Activated CD8-positive, alpha-beta memory T cell treated with anti-CD3 and anti-CD28 coated beads, Interleukin-2, amount 10 ng/mL, durations not matched to agents 7 days and 5 days (primary cell): ENCODE measurements around the gene SPRED2. TPM values are rescaled to one million over a fixed set of nuclear protein-coding genes. Genes with fewer than 3 reads are reported as not detected.

Source experiments
- ATAC-seq: fragments of 150-1000 bp; cut with Tn5 transposase; one replicate; pipeline ENCODE4 v1.10.0; 2021; ENCODE audit warnings: moderate library complexity
- CTCF ChIA-PET: fragments of 350-600 bp; sonication (Branson Sonifier 250); formaldehyde crosslinking; loops from one replicate; lab custom pipeline; 2021; ENCODE audit warnings: antibody characterized with exemption; lab: Charles Lee
- DNase-seq: peaks from one replicate; pipeline ENCODE4 v3.0.0-alpha.2; 2020
- H3K27ac Mint-ChIP-seq: one replicate; pipeline ENCODE4 v1.8.0; 2021; ENCODE audit warnings: mild to moderate bottlenecking, mixed read lengths
- H3K27me3 Mint-ChIP-seq: one replicate; pipeline ENCODE4 v1.8.0; 2021; ENCODE audit warnings: mixed read lengths
- H3K36me3 Mint-ChIP-seq: one replicate; pipeline ENCODE4 v1.8.0; 2021; ENCODE audit warnings: mild to moderate bottlenecking, mixed read lengths
- H3K4me1 Mint-ChIP-seq: one replicate; pipeline ENCODE4 v1.8.0; 2021; ENCODE audit warnings: mixed read lengths
- H3K4me3 Mint-ChIP-seq: one replicate; pipeline ENCODE4 v1.8.0; 2021; ENCODE audit warnings: mild to moderate bottlenecking, moderate library complexity, mixed read lengths
- H3K9me3 Mint-ChIP-seq: one replicate; pipeline ENCODE4 v1.8.0; 2022; ENCODE audit warnings: low read depth, mixed read lengths
- total RNA-seq, 2 experiments: library from RNA; stranded (reverse); gene quantifications; one replicate each; pipeline ENCODE4 v1.2.3, GENCODE V29; 2021

The SPRED2 gene
- total RNA-seq, 2 experiments from 2014 or later = 3.2 to 3.5 TPM

DNA sequence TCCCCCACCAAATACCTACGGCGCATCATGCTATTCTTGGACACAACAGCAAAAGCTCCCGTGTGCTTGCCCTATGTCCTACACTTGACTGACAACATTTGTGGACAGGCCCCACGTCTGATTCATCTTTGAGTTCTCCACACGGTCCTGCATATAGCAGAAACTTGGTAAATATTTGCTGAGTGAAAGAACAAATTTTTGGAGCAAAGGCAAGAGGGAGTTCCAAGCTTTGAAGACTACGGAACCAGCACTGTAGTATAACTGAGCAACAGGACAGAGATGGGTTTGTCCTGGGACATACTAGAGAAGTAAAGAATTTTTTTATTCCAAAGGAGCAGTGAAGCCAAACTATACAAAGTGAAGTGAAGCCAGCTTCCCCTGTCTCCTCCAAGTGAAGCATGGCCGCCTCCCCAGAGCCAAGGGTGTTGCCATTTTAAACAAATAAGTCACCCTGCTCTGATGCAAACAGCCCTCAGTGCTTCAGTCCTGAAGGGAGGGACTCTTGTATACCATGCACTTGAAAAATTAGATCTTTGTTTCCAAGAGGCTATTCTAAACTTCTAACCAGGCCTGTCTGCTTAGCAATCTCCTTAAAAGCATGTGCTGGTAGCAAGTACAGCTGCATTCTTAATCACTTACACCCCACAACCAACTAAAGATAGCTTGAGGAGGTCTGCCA is 35.9 kb downstream of the SPRED2 start:
- DNase-seq (no peak), ATAC-seq (peak; percentile 27)
- Mint-ChIP-seq H3K9me3 (no peaks in the 10 kb centered on the region), H3K4me3 (no peak overlapping the region), H3K4me1 (peaks cover 23% of the 10 kb centered on the region), H3K27ac (no peak overlapping the region), H3K36me3 (no peaks in the 10 kb centered on the region), H3K27me3 (peaks cover 23% of the 10 kb centered on the region)
- CTCF ChIA-PET = interaction anchor here (1.0 to 1.3 kb wide), 3 partner anchors 12 to 73 kb away, joined by 3 read pairs; no protein-coding TSS in a partner anchor

DNA sequence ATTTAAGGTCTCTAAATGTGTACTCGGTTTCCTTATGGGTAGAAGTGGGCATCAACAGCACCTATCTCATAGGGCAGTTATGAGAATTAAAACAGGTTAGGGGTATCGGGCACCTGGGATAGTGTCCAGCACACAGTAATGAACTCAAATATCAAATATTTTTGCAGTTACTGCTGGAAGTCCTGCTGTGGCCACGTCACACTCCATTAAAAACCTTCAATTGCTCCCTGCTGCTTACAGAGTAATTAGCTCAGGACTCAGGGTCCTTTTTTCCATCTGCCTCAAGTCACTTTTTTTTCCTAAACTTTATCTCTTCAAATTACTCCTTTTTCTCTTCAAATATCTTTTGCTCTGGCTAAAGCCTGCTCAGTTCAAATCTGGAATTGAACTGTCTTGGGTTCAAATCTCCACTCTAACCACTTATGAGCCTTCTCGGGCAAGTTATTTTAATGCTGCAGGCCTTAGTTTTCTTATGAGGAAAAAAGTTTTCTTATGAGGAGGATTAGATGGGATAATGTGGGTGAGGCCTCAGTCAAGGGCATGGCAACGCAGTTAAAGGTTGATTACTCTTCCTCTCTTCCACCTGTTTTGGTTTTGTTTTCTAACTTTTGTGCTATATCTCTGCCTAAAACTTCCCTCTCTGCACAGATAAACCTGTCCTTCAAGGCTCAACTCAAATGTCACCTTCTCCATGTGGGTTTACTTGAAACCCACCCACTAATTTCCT is 36.6 kb downstream of the SPRED2 start:
- ATAC-seq (no peak), DNase-seq (no peak)
- Mint-ChIP-seq H3K4me3 (no peak overlapping the region), H3K9me3 (no peaks in the 10 kb centered on the region), H3K36me3 (no peaks in the 10 kb centered on the region), H3K27me3 (peaks cover 29% of the 10 kb centered on the region), H3K27ac (no peak overlapping the region), H3K4me1 (peaks cover 23% of the 10 kb centered on the region)
- CTCF ChIA-PET = interaction anchor here (1.3 kb wide), 1 partner anchor 12 kb away, joined by 3 read pairs; no protein-coding TSS in a partner anchor

- no peaks in the 10 kb centered on the region for H3K36me3 Mint-ChIP-seq
- peaks cover 27% of the 10 kb centered on the region for H3K4me1 Mint-ChIP-seq
Observed at GRCh38 chr2:65393743-65394422, 38.5 kb downstream of the SPRED2 start.

DNA sequence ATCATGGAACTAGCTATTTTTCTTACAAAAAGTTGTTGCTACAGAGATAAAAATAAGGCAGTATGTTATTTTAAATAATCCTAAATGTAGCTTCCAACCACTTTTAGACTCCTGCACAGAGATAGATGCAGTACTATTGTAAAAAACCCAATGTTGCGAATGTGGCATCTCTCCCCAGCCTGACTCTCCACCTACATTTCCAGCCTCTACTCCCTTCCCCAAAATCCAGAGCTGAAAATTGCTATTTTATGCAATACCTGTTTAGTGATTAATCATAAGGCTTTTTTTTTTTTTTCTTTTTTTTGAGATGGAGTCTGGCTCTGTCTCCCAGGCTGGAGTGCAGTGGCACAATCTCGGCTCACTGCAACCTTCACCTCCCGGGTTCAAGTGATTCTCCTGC is 39.4 kb downstream of the SPRED2 start:
- Mint-ChIP-seq H3K4me3 (no peak overlapping the region), H3K27ac (no peak overlapping the region), H3K27me3 (peaks cover 34% of the 10 kb centered on the region), H3K9me3 (no peaks in the 10 kb centered on the region), H3K36me3 (no peaks in the 10 kb centered on the region), H3K4me1 (peaks cover 24% of the 10 kb centered on the region)
- CTCF ChIA-PET = interaction anchor here (1.5 kb wide), 1 partner anchor 9 kb away, joined by 3 read pairs; no protein-coding TSS in a partner anchor
- DNase-seq (no peak), ATAC-seq (no peak)

More at GRCh38 chr2:65393743-65394422, 38.5 kb downstream of the SPRED2 start:
- Mint-ChIP-seq H3K4me3 (no peak overlapping the region), H3K27me3 (peaks cover 40% of the 10 kb centered on the region), H3K9me3 (no peaks in the 10 kb centered on the region), H3K27ac (no peak overlapping the region)
- ATAC-seq (no peak), DNase-seq (no peak)
- CTCF ChIA-PET = interaction anchor here (1.5 kb wide), 1 partner anchor 9 kb away, joined by 3 read pairs; no protein-coding TSS in a partner anchor

GRCh38 chr2:65392609-65393008 is 39.8 kb downstream of the SPRED2 start:
- peaks cover 33% of the 10 kb centered on the region for H3K27me3 Mint-ChIP-seq
- CTCF ChIA-PET = interaction anchor here (1.5 kb wide), 1 partner anchor 8 kb away, joined by 3 read pairs; no protein-coding TSS in a partner anchor
- ATAC-seq = no peak
- no peak overlapping the region for H3K4me3 Mint-ChIP-seq
- H3K9me3 Mint-ChIP-seq = no peaks in the 10 kb centered on the region
- peaks cover 20% of the 10 kb centered on the region for H3K4me1 Mint-ChIP-seq
- H3K36me3 Mint-ChIP-seq = no peaks in the 10 kb centered on the region
- no peak for DNase-seq
- H3K27ac Mint-ChIP-seq = no peak overlapping the region

DNA sequence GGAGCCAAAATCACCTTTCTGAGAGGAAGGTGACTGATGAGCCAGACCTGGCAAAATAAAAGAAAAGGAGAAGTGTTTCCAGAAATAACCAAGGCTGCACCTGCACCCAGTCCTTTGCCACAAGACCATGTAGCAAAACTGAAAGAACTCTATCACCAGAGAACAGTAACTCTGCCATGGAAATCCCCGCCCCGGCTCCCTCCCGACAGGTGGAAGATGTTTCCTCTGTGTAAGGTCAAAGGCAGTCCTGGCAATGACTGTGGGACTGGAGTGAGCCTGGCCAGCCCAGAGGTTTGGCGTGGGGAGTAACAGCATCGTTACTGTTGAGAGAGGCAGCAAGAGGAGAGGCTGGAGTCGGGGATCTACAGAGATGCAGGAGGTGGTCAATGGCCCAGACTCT is 42.3 kb downstream of the SPRED2 start:
- Mint-ChIP-seq H3K4me3 (no peak overlapping the region), H3K36me3 (no peaks in the 10 kb centered on the region), H3K27me3 (peaks cover 40% of the 10 kb centered on the region), H3K4me1 (peaks cover 5% of the 10 kb centered on the region), H3K27ac (no peak overlapping the region), H3K9me3 (no peaks in the 10 kb centered on the region)
- ATAC-seq (no peak), DNase-seq (no peak)
- CTCF ChIA-PET = no interaction called here

- no peaks in the 10 kb centered on the region for H3K36me3 Mint-ChIP-seq
- no peak overlapping the region for H3K27ac Mint-ChIP-seq
- peaks cover 5% of the 10 kb centered on the region for H3K4me1 Mint-ChIP-seq
- H3K4me3 Mint-ChIP-seq = no peak overlapping the region
- H3K27me3 Mint-ChIP-seq = peaks cover 42% of the 10 kb centered on the region
- ATAC-seq (no peak), DNase-seq (no peak)
- CTCF ChIA-PET = interaction anchor here (0.7 kb wide), 1 partner anchor 216 kb away, joined by 3 read pairs; no protein-coding TSS in a partner anchor
- no peaks in the 10 kb centered on the region for H3K9me3 Mint-ChIP-seq
Observed at GRCh38 chr2:65389476-65389875, 42.9 kb downstream of the SPRED2 start.

DNA sequence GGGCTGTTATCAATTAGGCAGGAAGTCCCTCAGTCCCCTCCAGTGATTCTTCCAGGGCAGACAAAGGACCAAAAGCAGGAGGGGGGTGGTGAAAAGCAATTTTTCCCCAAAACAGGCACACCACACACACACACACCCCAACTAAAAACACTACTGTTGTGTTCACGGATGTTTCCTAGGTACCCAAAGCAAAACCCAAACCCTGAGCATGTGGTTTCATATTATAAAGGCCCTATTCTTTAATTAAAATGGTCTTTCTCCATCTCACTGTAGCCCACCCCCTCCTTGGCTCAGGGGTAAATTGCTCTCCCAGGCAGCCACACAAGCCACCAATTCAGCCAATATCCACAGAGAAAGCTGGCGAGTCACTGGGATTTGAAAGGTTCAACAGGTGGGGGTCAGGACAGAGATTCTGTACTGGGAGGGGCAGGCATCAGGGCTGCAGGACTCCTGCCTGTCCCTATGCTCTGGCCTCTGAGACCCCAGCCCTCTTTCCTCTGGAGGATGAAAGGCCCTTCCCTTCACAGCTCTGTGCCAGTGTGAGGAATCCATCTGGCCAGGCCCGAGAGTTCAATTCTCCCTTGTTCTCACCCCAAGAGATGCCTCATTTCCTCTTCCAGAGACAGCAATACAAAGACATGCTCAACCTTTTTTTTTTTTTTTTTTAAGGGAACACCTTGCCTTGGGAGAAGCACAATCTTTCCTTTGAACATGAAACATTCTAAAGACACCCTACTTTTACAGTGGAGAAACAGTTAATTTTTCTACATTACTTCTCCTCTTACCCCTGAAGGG is 43.6 kb downstream of the SPRED2 start:
- Mint-ChIP-seq H3K4me1 (peaks cover 5% of the 10 kb centered on the region), H3K27ac (no peak overlapping the region), H3K36me3 (no peaks in the 10 kb centered on the region), H3K9me3 (no peaks in the 10 kb centered on the region), H3K27me3 (peaks cover 46% of the 10 kb centered on the region), H3K4me3 (no peak overlapping the region)
- no peak for ATAC-seq
- no peak for DNase-seq
- CTCF ChIA-PET = interaction anchor here (0.7 kb wide), 1 partner anchor 215 kb away, joined by 3 read pairs; no protein-coding TSS in a partner anchor

- Mint-ChIP-seq H3K9me3 (no peaks in the 10 kb centered on the region), H3K36me3 (no peaks in the 10 kb centered on the region), H3K27me3 (peaks cover 48% of the 10 kb centered on the region), H3K4me3 (no peak overlapping the region), H3K4me1 (peaks cover 8% of the 10 kb centered on the region), H3K27ac (no peak overlapping the region)
- CTCF ChIA-PET = no interaction called here
- no peak for DNase-seq
- ATAC-seq = no peak
Observed at GRCh38 chr2:65388051-65388531, 44.3 kb downstream of the SPRED2 start.

GRCh38 chr2:65386989-65387388 is 45.4 kb downstream of the SPRED2 start:
- DNase-seq = no peak
- Mint-ChIP-seq H3K36me3 (no peaks in the 10 kb centered on the region), H3K27ac (no peak overlapping the region), H3K9me3 (no peaks in the 10 kb centered on the region), H3K4me1 (peaks cover 18% of the 10 kb centered on the region), H3K4me3 (no peak overlapping the region), H3K27me3 (peaks cover 52% of the 10 kb centered on the region)
- CTCF ChIA-PET = interaction anchor here (0.6 kb wide), 1 partner anchor 24 kb away, joined by 5 read pairs; no protein-coding TSS in a partner anchor
- no peak for ATAC-seq

DNA sequence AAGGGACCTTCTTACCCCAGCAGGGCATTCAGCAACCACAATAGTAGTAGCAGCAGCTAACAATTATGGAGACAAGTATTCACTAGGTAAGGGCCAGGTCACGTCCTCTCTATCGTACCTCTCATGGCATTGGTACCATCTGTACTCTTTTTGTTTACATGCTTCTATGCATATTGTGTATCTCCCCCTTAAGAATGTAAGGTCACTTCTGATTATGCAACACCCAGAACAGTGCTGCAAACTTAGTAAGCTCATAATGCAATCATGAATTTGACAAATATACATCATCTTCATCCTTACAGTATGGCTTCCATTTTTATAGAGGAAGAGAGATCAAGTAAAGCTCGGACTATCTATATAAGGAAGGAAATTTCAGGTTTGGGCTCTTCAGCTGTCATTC is 46.1 kb downstream of the SPRED2 start:
- Mint-ChIP-seq H3K27ac (no peak overlapping the region), H3K9me3 (no peaks in the 10 kb centered on the region), H3K4me1 (peaks cover 22% of the 10 kb centered on the region), H3K36me3 (no peaks in the 10 kb centered on the region), H3K27me3 (peaks cover 57% of the 10 kb centered on the region), H3K4me3 (no peak overlapping the region)
- no peak for DNase-seq
- no peak for ATAC-seq
- CTCF ChIA-PET = no interaction called here
